Measurements from ENCODE around the gene FSCN2. TPM values are rescaled to one million over a fixed set of nuclear protein-coding genes. Genes with fewer than 3 reads are reported as not detected.

Gene FSCN2
- total and polyA plus RNA-seq, 2 of the 4 experiments (the other 2 are of a cell fraction), result 0.18 to 0.84 TPM

GRCh38 chr17:81564778-81565177 is 36.6 kb downstream of the FSCN2 start:
- Histone ChIP-seq H4K91ac (ENCODE audit: insufficient read depth, low read depth, low read length) (peak overlapping the region; percentile 51; the same call in 1 of the 2 replicates), H3K9ac (ENCODE audit: low read depth, low read length) (no peak overlapping the region), H2BK20ac (ENCODE audit: low read depth, low read length) (peak overlapping the region; percentile 16; the same call in 1 of the 2 replicates), H3K27ac (ENCODE audit: insufficient read depth, low read length) (no peak overlapping the region; the same call in 1 of the 2 replicates), H3K36me3 (ENCODE audit: control insufficient read depth, insufficient read depth, low read length) (peaks cover 40% of the 10 kb centered on the region), H3K79me1 (ENCODE audit: low read depth in 1 of 2, low read length in 2 of 2) (peaks cover 34 to 79% of the 10 kb centered on the region in 2 experiments), H3K23ac (ENCODE audit: low read depth, low read length) (0 out of 2 replicates have a peak overlapping the region, but pooled peaks have one; percentile 55), H3K27me3 (ENCODE audit: control insufficient read depth, insufficient read depth, low read length) (no peaks in the 10 kb centered on the region), H4K20me1 (ENCODE audit: insufficient read depth, low read length) (peaks cover 10% of the 10 kb centered on the region), H2BK5ac (ENCODE audit: low read depth, low read length, poor library complexity, severe bottlenecking) (peak overlapping the region; percentile 94), H3K9me1 (ENCODE audit: insufficient read depth, low read length) (peaks cover 33% of the 10 kb centered on the region), H2BK120ac (ENCODE audit: low read depth, low read length) (peak overlapping the region; percentile 64; the same call in 1 of the 2 replicates), H3K9me3 (ENCODE audit: control insufficient read depth, insufficient read depth, low read length) (no peaks in the 10 kb centered on the region), H3K18ac (ENCODE audit: low read depth, low read length) (peak overlapping the region; percentile 3), H3K4me2 (ENCODE audit: low read depth, low read length) (no peak overlapping the region), H3K56ac (ENCODE audit: extremely low read depth, insufficient read depth, low read length) (no peak overlapping the region), H2AK9ac (replicated peaks; ENCODE audit: low read depth, low read length, poor library complexity) (peak overlapping the region; percentile 18), H3K4me3 (ENCODE audit: insufficient read depth, low read depth, low read length) (no peak overlapping the region), H3K4ac (ENCODE audit: low read depth, low read length) (peak overlapping the region; percentile 77), H3K4me1 (ENCODE audit: control insufficient read depth, insufficient read depth, low read length) (peaks cover 32% of the 10 kb centered on the region), H3K14ac (replicated peaks; ENCODE audit: low read depth, low read length) (0 out of 2 replicates have a peak overlapping the region, but pooled peaks have one; percentile 11), H2BK15ac (ENCODE audit: low read depth, low read length) (peak overlapping the region; percentile 15; the same call in 1 of the 3 replicates), H2AFZ (replicated peaks; ENCODE audit: low read length, poor library complexity) (no peak overlapping the region), H4K8ac (ENCODE audit: low read depth in 2 of 2, low read length in 2 of 2) (peak overlapping the region in 1 of 2 experiments; percentile 2; a peak in 1 of 4 replicates), H2AK5ac (ENCODE audit: low read depth, low read length) (peak overlapping the region; percentile 88; the same call in 1 of the 2 replicates), H4K5ac (ENCODE audit: low read depth, low read length) (peak overlapping the region; percentile 3; the same call in 1 of the 2 replicates)
- ChIA-PET CTCF (no interaction called here), POLR2A (ENCODE audit: unreplicated experiment) (no interaction called here)
- intact Hi-C loops (cut with micrococcal nuclease) (no loop called here), in situ Hi-C loops (cut with MboI; ENCODE audit: low sequenced_read_pairs) (no loop called here), dilution Hi-C loops (cut with HindIII; ENCODE audit: low sequenced_read_pairs, unreplicated experiment) (no loop called here)
- ATAC-seq (ENCODE audit: low read depth), result no peak
- no peak for TF ChIP-seq RAD21 (IDR thresholded peaks at IDR 0.05; ENCODE audit: low read length)
- TF ChIP-seq CHD1 (IDR thresholded peaks at IDR 0.05; ENCODE audit: low read depth, low read length), result no peak
- TF ChIP-seq BHLHE40 (IDR thresholded peaks at IDR 0.05; ENCODE audit: low read depth, low read length), result no peak
- no peak for TF ChIP-seq CEBPB (IDR thresholded peaks at IDR 0.05; ENCODE audit: low read depth, low read length)
- TF ChIP-seq MAZ (IDR thresholded peaks at IDR 0.05; ENCODE audit: borderline replicate concordance, low read depth, low read length), result no peak
- TF ChIP-seq SMC3 (IDR thresholded peaks at IDR 0.05; ENCODE audit: low read depth, low read length), result no peak
- TF ChIP-seq POLR2A (IDR thresholded peaks at IDR 0.05; ENCODE audit: low read depth, low read length), result no peak
- TF ChIP-seq MXI1 (IDR thresholded peaks at IDR 0.05; ENCODE audit: borderline replicate concordance, low read depth, low read length), result no peak
- TF ChIP-seq FOS (IDR thresholded peaks at IDR 0.05; ENCODE audit: low read depth, low read length), result no peak
- no peak for TF ChIP-seq CTCF (conservative IDR thresholded peaks at IDR 0.05; ENCODE audit: low read depth, low read length)
- TF ChIP-seq NFE2L2 (IDR thresholded peaks at IDR 0.05; ENCODE audit: low read depth, low read length), result no peak
- WGBS, 2 experiments (ENCODE audit: extremely low coverage in 2 of 2, insufficient read length in 1 of 2), result 91% methylated on average over 7 of the region's 17 CpGs; no CpG with 5 or more reads in 1 of the 2 experiments
- DNase-seq, result no peak
- no TSS peak for BruUV-seq (replicated peaks)

Measured in IMR-90 (cell line).